Aorta (tissue), 5 donors: ENCODE measurements around the gene XDH. TPM values are rescaled to one million over a fixed set of nuclear protein-coding genes. Genes with fewer than 3 reads are reported as not detected.

Experiments used
- ATAC-seq: fragments of 200-7000 bp; cut with Tn5 transposase; one replicate; pipeline ENCODE4 v1.9.1; 2022; ENCODE audit warnings: moderate library complexity; ENCODE audit not compliant: low FRiP score
- DNase-seq, 2 donors: peaks; one replicate each; pipeline ENCODE4 v3.0.0-alpha.2; 2020
- H3K27ac ChIP-seq, 2 donors: one replicate each; pipeline ENCODE4 v1.5.1; 2013; ENCODE audit warnings: low read length in 2 of 2, mild to moderate bottlenecking in 2 of 2, moderate library complexity in 2 of 2, control low read depth in 1 of 2, inconsistent platforms in 1 of 2, low read depth in 1 of 2
- H3K27me3 ChIP-seq, 2 donors: one replicate each; pipeline ENCODE4 v1.6.1; 2013; ENCODE audit warnings: control low read depth in 1 of 2, low read length in 1 of 2, mild to moderate bottlenecking in 1 of 2, moderate library complexity in 1 of 2; ENCODE audit not compliant: insufficient read depth in 2 of 2, control insufficient read depth in 1 of 2
- H3K36me3 ChIP-seq, 2 donors: one replicate each; pipeline ENCODE4 v1.6.1; 2013; ENCODE audit warnings: control low read depth in 1 of 2, low read length in 1 of 2, mild to moderate bottlenecking in 1 of 2; ENCODE audit not compliant: insufficient read depth in 2 of 2, control insufficient read depth in 1 of 2
- H3K4me1 ChIP-seq, 2 donors: one replicate each; pipeline ENCODE4 v1.6.1; 2013; ENCODE audit warnings: low read length in 2 of 2, control low read depth in 1 of 2, mild to moderate bottlenecking in 1 of 2, moderate library complexity in 1 of 2; ENCODE audit not compliant: insufficient read depth in 2 of 2, control insufficient read depth in 1 of 2
- H3K4me3 ChIP-seq, 2 donors: one replicate each; pipeline ENCODE4 v1.5.1; 2013; ENCODE audit warnings: low read length in 2 of 2, control low read depth in 1 of 2, mild to moderate bottlenecking in 1 of 2
- H3K9me3 ChIP-seq: one replicate; pipeline ENCODE4 v1.6.1; 2013; ENCODE audit warnings: mild to moderate bottlenecking, low read length; ENCODE audit not compliant: control insufficient read depth
- WGBS, 2 donors: extraction: QIAGEN DNeasy Blood & Tissue Kit; methylation state at CpG; one replicate each; pipeline ENCODE4 v1.1.7; 2013; 5-methylcytosine and 5-hydroxymethylcytosine counted together
- intact Hi-C, 2 donors: fragments of 100-400 bp; cut with DNase I; formaldehyde crosslinking; loops; one replicate each; pipeline versions ENCODE4 v1.14.2 to v1.15.0; 2022
- long read RNA-seq, 2 donors: library from polyadenylated mRNA; unstranded; transcript quantifications; one replicate each; pipeline ENCODE4 v2.0.0, GENCODE V29; 2020 to 2021
- polyA plus RNA-seq, 2 donors: library from polyadenylated mRNA; stranded (reverse); fragments of 200-250 nt; gene quantifications; one replicate each; pipeline ENCODE4 v1.2.3, GENCODE V29; 2013
- total RNA-seq, 2 donors: library from RNA; stranded (reverse); fragmentation: NEBNext Ultra II Directional; extraction: Animal tissue kit (Norgen Biotek cat#: 25700); gene quantifications; one replicate each; pipeline ENCODE4 v1.2.1, GENCODE V29; 2021
- donor health status: healthy with polysubstance abuse.
- donor health status: Bipolar disorder and iron deficiency.
- donor health status: DM: no; HTN: no; CAD: no.
- donor health status: DM: no; HTN: no; CAD: no.
- donor health status: DM: yes; HTN: yes; CAD: no.

The XDH gene
- total RNA-seq (not detected), polyA plus RNA-seq (1 to 10 TPM in 1 of 2 donors, under 1 TPM in 1; 0.03 to 5.0 TPM)
- long read RNA-seq, donor 1, result 0 reads
- long read RNA-seq, donor 2, result 0 reads

- Histone ChIP-seq H3K4me1 (no peaks in the 10 kb centered on the region), H3K27me3 (no peaks in the 10 kb centered on the region), H3K27ac (no peak within 1 kb of the TSS), H3K4me3 (no peak within 1 kb of the TSS), H3K9me3 (no peaks in the 10 kb centered on the region), H3K36me3 (no peaks in the 10 kb centered on the region)
- ATAC-seq (peak; percentile 11), DNase-seq (no peak)
- intact Hi-C loops, result no loop called here
- 73 to 79% methylated on average over 5 of the region's 5 CpGs for WGBS, 2 donors
Observed at GRCh38 chr2:31414601-31415241, at the start of gene XDH. Gene XDH, minus strand, starts transcription at chr2:31414742. Its CDS starts 76 bp downstream, at chr2:31414666.

- Histone ChIP-seq H3K27ac (no peak overlapping the region), H3K4me1 (no peaks in the 10 kb centered on the region), H3K27me3 (no peaks in the 10 kb centered on the region), H3K36me3 (no peaks in the 10 kb centered on the region), H3K4me3 (no peak overlapping the region), H3K9me3 (peaks cover 2% of the 10 kb centered on the region)
- DNase-seq, result no peak
- 71 to 77% methylated on average over 4 of the region's 4 CpGs for WGBS, 2 donors
- intact Hi-C loops, result no loop called here
- ATAC-seq, result no peak
Observed at GRCh38 chr2:31457651-31458050, 43.1 kb upstream of the XDH start.

DNA sequence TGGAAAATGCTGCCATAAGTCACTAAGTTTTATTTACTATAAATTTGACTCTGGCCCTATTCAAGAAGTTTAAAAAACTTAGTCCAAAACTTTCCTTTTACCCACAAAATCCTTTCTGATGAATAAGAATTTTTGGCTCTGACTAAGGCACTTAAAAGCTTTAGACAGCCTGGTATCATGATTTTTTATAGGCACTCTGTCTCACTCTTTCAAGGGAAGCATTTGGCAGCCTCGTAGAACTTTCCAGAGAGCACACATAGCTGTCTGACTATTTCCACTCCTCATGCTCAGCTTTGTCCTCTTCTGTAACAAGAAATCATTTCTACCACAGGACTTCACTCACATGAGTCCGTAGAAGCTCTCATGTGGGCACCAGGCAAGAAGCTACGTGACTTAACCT, 32.3 kb upstream of the XDH start:
- Histone ChIP-seq H3K27ac (no peak overlapping the region), H3K36me3 (no peaks in the 10 kb centered on the region), H3K4me3 (no peak overlapping the region), H3K27me3 (no peaks in the 10 kb centered on the region), H3K4me1 (no peaks in the 10 kb centered on the region), H3K9me3 (peaks cover 11% of the 10 kb centered on the region)
- DNase-seq, result no peak
- ATAC-seq, result no peak
- 55 to 59% methylated on average over 3 of the region's 3 CpGs for WGBS, 2 donors
- intact Hi-C loops, result no loop called here

- Histone ChIP-seq H3K4me3 (no peak overlapping the region), H3K27me3 (no peaks in the 10 kb centered on the region), H3K36me3 (no peaks in the 10 kb centered on the region), H3K27ac (no peak overlapping the region), H3K4me1 (no peaks in the 10 kb centered on the region), H3K9me3 (no peaks in the 10 kb centered on the region)
- no peak for ATAC-seq
- WGBS, 2 donors, result 65 to 67% methylated on average over 2 of the region's 2 CpGs
- intact Hi-C loops, result no loop called here
- no peak for DNase-seq
Observed at GRCh38 chr2:31442376-31442775, 27.8 kb upstream of the XDH start.

- intact Hi-C loops, result no loop called here
- no peak overlapping the region for H3K4me3 ChIP-seq
- no peaks in the 10 kb centered on the region for H3K36me3 ChIP-seq
- no peak for ATAC-seq
- DNase-seq, result no peak
- H3K9me3 ChIP-seq, result no peaks in the 10 kb centered on the region
- 25 to 32% methylated on average over 2 of the region's 2 CpGs for WGBS, 2 donors
- H3K27me3 ChIP-seq, result no peaks in the 10 kb centered on the region
- no peaks in the 10 kb centered on the region for H3K4me1 ChIP-seq
- no peak overlapping the region for H3K27ac ChIP-seq
Observed at GRCh38 chr2:31440764-31441163, 26.2 kb upstream of the XDH start.

GRCh38 chr2:31434911-31435310, 20.4 kb upstream of the XDH start:
- 43 to 45% methylated on average over 3 of the region's 3 CpGs for WGBS, 2 donors
- Histone ChIP-seq H3K27me3 (no peaks in the 10 kb centered on the region), H3K36me3 (no peaks in the 10 kb centered on the region), H3K27ac (no peak overlapping the region), H3K4me1 (no peaks in the 10 kb centered on the region), H3K4me3 (no peak overlapping the region), H3K9me3 (no peaks in the 10 kb centered on the region)
- intact Hi-C loops, result no loop called here
- DNase-seq (no peak), ATAC-seq (no peak)

GRCh38 chr2:31433541-31433940, 19.0 kb upstream of the XDH start:
- no peak for ATAC-seq
- Histone ChIP-seq H3K4me1 (no peaks in the 10 kb centered on the region), H3K4me3 (no peak overlapping the region), H3K36me3 (no peaks in the 10 kb centered on the region), H3K27me3 (no peaks in the 10 kb centered on the region), H3K9me3 (no peaks in the 10 kb centered on the region), H3K27ac (no peak overlapping the region)
- DNase-seq, result no peak
- 86 to 90% methylated on average over 3 of the region's 3 CpGs for WGBS, 2 donors
- intact Hi-C loops, result no loop called here

GRCh38 chr2:31430439-31431165, 16.1 kb upstream of the XDH start:
- Histone ChIP-seq H3K4me1 (no peaks in the 10 kb centered on the region), H3K9me3 (no peaks in the 10 kb centered on the region), H3K36me3 (no peaks in the 10 kb centered on the region), H3K27me3 (no peaks in the 10 kb centered on the region), H3K27ac (no peak overlapping the region), H3K4me3 (no peak overlapping the region)
- DNase-seq (no peak), ATAC-seq (no peak)
- 83 to 87% methylated on average over 9 of the region's 9 CpGs for WGBS, 2 donors
- intact Hi-C loops, result no loop called here
